ENCODE data around the gene ADGRG7.

The ADGRG7 gene

DNA sequence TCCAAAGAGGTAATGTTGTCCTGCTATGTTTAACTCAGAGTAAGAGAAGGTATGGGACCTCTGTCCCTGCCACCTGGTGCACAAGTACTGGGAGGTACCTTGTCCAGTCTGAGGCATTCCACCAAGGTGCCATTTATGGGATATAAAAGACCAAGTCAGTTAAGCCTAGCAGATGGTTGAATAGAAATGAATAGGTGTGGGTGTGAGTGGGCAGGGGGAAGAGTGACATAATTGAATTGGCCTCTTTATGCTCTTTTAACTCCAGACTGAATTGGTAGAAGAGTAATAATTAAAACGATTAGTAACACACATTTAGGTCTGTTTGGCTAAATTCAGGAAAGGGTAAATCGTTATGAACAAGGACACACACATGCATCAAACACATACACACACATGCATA, 562 bp downstream of the ADGRG7 start:
- Histone ChIP-seq H3K36me3 (ENCODE audit: insufficient read depth) (no peaks in the 10 kb centered on the region), H3K9ac (no peak overlapping the region), H4K20me1 (ENCODE audit: insufficient read depth) (no peaks in the 10 kb centered on the region), H3K27ac (no peak overlapping the region), H3K4me3 (IDR thresholded peaks at IDR 0.05; ENCODE audit: insufficient read depth, low read depth, low read length) (no peak overlapping the region), H2AFZ (ENCODE audit: low read depth) (no peak overlapping the region), H3K4me1 (ENCODE audit: low read depth, poor library complexity, severe bottlenecking) (no peaks in the 10 kb centered on the region), H3K79me2 (ENCODE audit: insufficient read depth, low read depth) (no peaks in the 10 kb centered on the region), H3K27me3 (ENCODE audit: insufficient read depth, low read depth) (no peaks in the 10 kb centered on the region), H3K4me2 (no peak overlapping the region)
- TF ChIP-seq, protein P1, sequence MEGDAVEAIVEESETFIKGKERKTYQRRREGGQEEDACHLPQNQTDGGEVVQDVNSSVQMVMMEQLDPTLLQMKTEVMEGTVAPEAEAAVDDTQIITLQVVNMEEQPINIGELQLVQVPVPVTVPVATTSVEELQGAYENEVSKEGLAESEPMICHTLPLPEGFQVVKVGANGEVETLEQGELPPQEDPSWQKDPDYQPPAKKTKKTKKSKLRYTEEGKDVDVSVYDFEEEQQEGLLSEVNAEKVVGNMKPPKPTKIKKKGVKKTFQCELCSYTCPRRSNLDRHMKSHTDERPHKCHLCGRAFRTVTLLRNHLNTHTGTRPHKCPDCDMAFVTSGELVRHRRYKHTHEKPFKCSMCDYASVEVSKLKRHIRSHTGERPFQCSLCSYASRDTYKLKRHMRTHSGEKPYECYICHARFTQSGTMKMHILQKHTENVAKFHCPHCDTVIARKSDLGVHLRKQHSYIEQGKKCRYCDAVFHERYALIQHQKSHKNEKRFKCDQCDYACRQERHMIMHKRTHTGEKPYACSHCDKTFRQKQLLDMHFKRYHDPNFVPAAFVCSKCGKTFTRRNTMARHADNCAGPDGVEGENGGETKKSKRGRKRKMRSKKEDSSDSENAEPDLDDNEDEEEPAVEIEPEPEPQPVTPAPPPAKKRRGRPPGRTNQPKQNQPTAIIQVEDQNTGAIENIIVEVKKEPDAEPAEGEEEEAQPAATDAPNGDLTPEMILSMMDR (conservative IDR thresholded peaks at IDR 0.05; ENCODE audit: low read depth, low read length) = no peak

DNA sequence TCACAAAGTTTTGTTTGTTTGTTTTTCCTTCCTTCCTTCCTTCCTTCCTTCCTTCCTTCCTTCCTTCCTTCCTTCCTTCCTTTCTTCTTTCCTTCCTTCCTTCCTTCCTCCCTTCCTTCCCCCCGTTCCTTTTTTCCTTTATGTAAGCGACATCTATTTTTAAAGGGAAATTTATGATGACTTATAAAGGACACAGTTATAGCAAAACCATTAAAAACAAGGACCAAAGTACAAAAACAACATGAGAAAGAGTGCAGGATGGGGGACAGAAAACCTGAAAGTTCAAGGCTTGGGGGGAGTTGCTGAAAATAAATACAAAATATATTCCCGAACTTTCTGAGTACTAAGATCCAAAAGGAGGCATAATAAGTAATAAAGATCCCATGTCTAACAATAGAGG, 1.8 kb downstream of the ADGRG7 start:
- H2AFZ ChIP-seq (ENCODE audit: low read depth) = no peak overlapping the region
- H3K79me2 ChIP-seq (ENCODE audit: insufficient read depth, low read depth) = no peaks in the 10 kb centered on the region
- TF ChIP-seq, protein P1 (conservative IDR thresholded peaks at IDR 0.05; ENCODE audit: low read depth, low read length) = no peak
- no peak overlapping the region for H3K4me3 ChIP-seq (IDR thresholded peaks at IDR 0.05; ENCODE audit: insufficient read depth, low read depth, low read length)
- no peaks in the 10 kb centered on the region for H3K36me3 ChIP-seq (ENCODE audit: insufficient read depth)
- H3K9ac ChIP-seq = no peak overlapping the region
- no peaks in the 10 kb centered on the region for H4K20me1 ChIP-seq (ENCODE audit: insufficient read depth)
- H3K4me1 ChIP-seq (ENCODE audit: low read depth, poor library complexity, severe bottlenecking) = no peaks in the 10 kb centered on the region
- H3K27me3 ChIP-seq (ENCODE audit: insufficient read depth, low read depth) = no peaks in the 10 kb centered on the region
- H3K4me2 ChIP-seq = no peak overlapping the region
- no peak overlapping the region for H3K27ac ChIP-seq

DNA sequence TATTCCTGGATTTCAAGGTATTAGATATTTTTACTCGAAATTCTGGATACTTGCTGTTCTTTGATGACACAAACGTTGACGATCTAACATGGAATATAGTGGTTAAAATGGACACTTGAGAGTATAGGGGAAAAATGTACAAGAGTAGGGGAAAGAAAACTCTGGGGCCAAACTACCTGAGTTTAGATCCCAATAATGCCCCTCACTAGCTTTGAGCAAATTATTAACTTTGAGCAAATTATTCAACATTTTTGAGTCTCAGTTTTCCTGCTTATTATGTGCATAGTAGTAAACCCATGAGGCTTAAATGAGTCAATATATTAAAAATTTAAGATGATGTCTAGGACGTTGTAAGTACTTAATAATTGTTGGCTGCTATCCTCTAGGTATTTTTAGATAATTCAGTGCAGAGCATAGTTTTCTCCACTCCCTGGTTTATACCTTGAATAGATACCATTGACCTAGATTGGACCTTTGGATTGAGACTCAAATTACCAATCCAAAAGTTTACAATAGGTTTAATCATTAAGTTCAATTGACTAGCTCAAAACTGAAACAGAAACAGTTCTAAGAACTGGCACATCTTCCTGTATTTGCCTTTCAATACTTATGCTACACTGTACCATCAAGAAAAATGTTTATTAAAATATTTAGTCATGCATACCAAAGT, 4.5 kb downstream of the ADGRG7 start:
- Histone ChIP-seq H3K4me2 (no peak overlapping the region), H3K9ac (no peak overlapping the region), H2AFZ (ENCODE audit: low read depth) (no peak overlapping the region), H3K27me3 (ENCODE audit: insufficient read depth, low read depth) (no peaks in the 10 kb centered on the region), H3K4me1 (ENCODE audit: low read depth, poor library complexity, severe bottlenecking) (no peaks in the 10 kb centered on the region), H3K79me2 (ENCODE audit: insufficient read depth, low read depth) (no peaks in the 10 kb centered on the region), H3K27ac (no peak overlapping the region), H4K20me1 (ENCODE audit: insufficient read depth) (no peaks in the 10 kb centered on the region), H3K4me3 (IDR thresholded peaks at IDR 0.05; ENCODE audit: insufficient read depth, low read depth, low read length) (no peak overlapping the region), H3K36me3 (ENCODE audit: insufficient read depth) (no peaks in the 10 kb centered on the region)
- TF ChIP-seq, protein P1 (conservative IDR thresholded peaks at IDR 0.05; ENCODE audit: low read depth, low read length) = no peak

DNA sequence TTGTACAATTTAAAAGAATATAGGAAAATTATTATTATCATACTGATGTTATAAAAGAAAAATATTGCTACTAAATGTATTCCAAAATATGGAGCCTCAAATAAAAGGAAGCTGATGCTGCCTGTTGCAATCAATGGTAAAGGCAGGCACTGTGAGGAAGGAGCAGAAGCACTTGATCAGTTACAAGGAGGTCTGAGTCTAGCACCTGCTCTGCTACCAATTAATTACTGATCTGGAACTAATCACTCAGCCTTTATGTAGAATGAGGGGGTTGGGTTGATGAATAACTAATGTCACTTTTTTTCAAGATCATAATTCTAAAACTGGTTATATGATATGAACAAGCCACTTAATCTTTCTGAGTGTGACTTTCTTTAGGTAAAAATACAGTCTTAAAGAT, 5.5 kb downstream of the ADGRG7 start:
- H3K27me3 ChIP-seq (ENCODE audit: insufficient read depth, low read depth) = no peaks in the 10 kb centered on the region
- H3K36me3 ChIP-seq (ENCODE audit: insufficient read depth) = no peaks in the 10 kb centered on the region
- H4K20me1 ChIP-seq (ENCODE audit: insufficient read depth) = no peaks in the 10 kb centered on the region
- H3K4me3 ChIP-seq (IDR thresholded peaks at IDR 0.05; ENCODE audit: insufficient read depth, low read depth, low read length) = no peak overlapping the region
- H3K4me2 ChIP-seq = no peak overlapping the region
- H3K9ac ChIP-seq = no peak overlapping the region
- H3K4me1 ChIP-seq (ENCODE audit: low read depth, poor library complexity, severe bottlenecking) = no peaks in the 10 kb centered on the region
- H2AFZ ChIP-seq (ENCODE audit: low read depth) = no peak overlapping the region
- TF ChIP-seq, protein P1 (conservative IDR thresholded peaks at IDR 0.05; ENCODE audit: low read depth, low read length) = no peak
- no peaks in the 10 kb centered on the region for H3K79me2 ChIP-seq (ENCODE audit: insufficient read depth, low read depth)
- no peak overlapping the region for H3K27ac ChIP-seq
